RCC 7860 (cell line): Measurements from ENCODE around the gene HRAS.

Experiments used
- DNase-seq: peaks from one replicate; pipeline ENCODE4 v3.0.0-alpha.2; 2015; ENCODE audit warnings: low spot score
- FAIRE-seq: peaks from 2 replicates; lab custom pipeline; 2012; peaks lifted over from hg19 to GRCh38; lab: Jason Lieb, UNC

The HRAS gene

GRCh38 chr11:554428-555226 is 19.3 kb upstream of the HRAS start:
- FAIRE-seq: no peak
- peak; percentile 59 for DNase-seq

- DNase-seq (no peak), FAIRE-seq (no peak)
Measured at GRCh38 chr11:553988-554340, 18.6 kb upstream of the HRAS start.

GRCh38 chr11:553083-553987 is 18.0 kb upstream of the HRAS start:
- DNase-seq: no peak
- no peak for FAIRE-seq

- DNase-seq (no peak), FAIRE-seq (no peak)
Measured at GRCh38 chr11:551596-551995, 16.2 kb upstream of the HRAS start.

- no peak for DNase-seq
- FAIRE-seq: no peak
Measured at GRCh38 chr11:551131-551530, 15.8 kb upstream of the HRAS start.

- no peak for FAIRE-seq
Measured at GRCh38 chr11:550746-551085, 15.3 kb upstream of the HRAS start.

GRCh38 chr11:550021-550745 is 14.8 kb upstream of the HRAS start:
- FAIRE-seq (no peak), DNase-seq (no peak)

More at GRCh38 chr11:550746-551085, 15.3 kb upstream of the HRAS start:
- DNase-seq: no peak

GRCh38 chr11:548700-549603 is 13.6 kb upstream of the HRAS start:
- no peak for DNase-seq
- FAIRE-seq: no peak

GRCh38 chr11:545171-545570 is 9.8 kb upstream of the HRAS start:
- no peak for FAIRE-seq
- DNase-seq: no peak

GRCh38 chr11:544817-545166 is 9.4 kb upstream of the HRAS start:
- FAIRE-seq (no peak), DNase-seq (no peak)

GRCh38 chr11:541433-541885 is 6.1 kb upstream of the HRAS start:
- FAIRE-seq (no peak), DNase-seq (no peak)

- no peak for FAIRE-seq
- DNase-seq: no peak
Measured at GRCh38 chr11:540583-541432, 5.4 kb upstream of the HRAS start.

- FAIRE-seq (no peak), DNase-seq (no peak)
Measured at GRCh38 chr11:539971-540481, 4.7 kb upstream of the HRAS start.

GRCh38 chr11:538431-539051 is 3.2 kb upstream of the HRAS start:
- DNase-seq (no peak), FAIRE-seq (no peak)

GRCh38 chr11:537622-538430 is 2.5 kb upstream of the HRAS start:
- DNase-seq (no peak), FAIRE-seq (no peak)

GRCh38 chr11:536841-537621 is 1.7 kb upstream of the HRAS start, which contains the start of gene LRRC56:
TSS of gene LRRC56 (plus strand) at chr11:537527. CDS start at chr11:540685, 3,158 bp downstream.
- DNase-seq (no peak), FAIRE-seq (no peak)

- DNase-seq (no peak), FAIRE-seq (no peak)
Measured at GRCh38 chr11:535210-535518, 212 bp downstream of the HRAS start.
